HG03342 (cell line): ENCODE results near the gene TMEM247.
"Not testable (repeated sequence)": the region's sequence is repeated elsewhere in the genome, so short reads cannot be mapped to it uniquely, and the experiment has no call there.

Source experiments
- ATAC-seq: cut with Tn5 transposase; IDR thresholded peaks from one replicate; pipeline ENCODE4 v1.9.1; 2021; ENCODE audit warnings: mild to moderate bottlenecking, moderate library complexity; ENCODE audit not compliant: unreplicated experiment

Gene TMEM247

GRCh38 chr2:46509804-46510203, 30.4 kb downstream of the TMEM247 start:
- no peak for ATAC-seq

GRCh38 chr2:46510598-46511177, 31.3 kb downstream of the TMEM247 start:
- no peak for ATAC-seq

GRCh38 chr2:46512185-46512584, 32.8 kb downstream of the TMEM247 start:
- no peak for ATAC-seq

- ATAC-seq: no peak
Observed at GRCh38 chr2:46514738-46515137, 35.4 kb downstream of the TMEM247 start.

- no peak for ATAC-seq
Observed at GRCh38 chr2:46517485-46517884, 38.1 kb downstream of the TMEM247 start.

- ATAC-seq: no peak
Observed at GRCh38 chr2:46518861-46519260, 39.5 kb downstream of the TMEM247 start.

GRCh38 chr2:46519265-46519664, 39.9 kb downstream of the TMEM247 start:
- no peak for ATAC-seq

- no peak for ATAC-seq
Observed at GRCh38 chr2:46520130-46520711, 40.9 kb downstream of the TMEM247 start.

- ATAC-seq: no peak
Observed at GRCh38 chr2:46521215-46521683, 41.9 kb downstream of the TMEM247 start.

- ATAC-seq: not testable (repeated sequence)
Observed at GRCh38 chr2:46522385-46522784, 43.0 kb downstream of the TMEM247 start.

GRCh38 chr2:46525522-46526155, 46.3 kb downstream of the TMEM247 start:
- ATAC-seq: no peak

- ATAC-seq: no peak
Observed at GRCh38 chr2:46528880-46529279, 49.5 kb downstream of the TMEM247 start.

- no peak for ATAC-seq
Observed at GRCh38 chr2:46530639-46531038, 51.3 kb downstream of the TMEM247 start.

- ATAC-seq: no peak
Observed at GRCh38 chr2:46531863-46532262, 52.5 kb downstream of the TMEM247 start.
